Ovary (tissue), 9 donors: ENCODE results near the gene OR10G3. TPM values are rescaled to one million over a fixed set of nuclear protein-coding genes. Genes with fewer than 3 reads are reported as not detected.

Experiments
- DNase-seq, 5 donors: peaks; one replicate each; pipeline ENCODE4 v3.0.0-alpha.2; 2019 to 2020
- H3K27ac ChIP-seq, 2 donors: fragments of 200-600 bp; one replicate each; pipeline versions ENCODE4 v1.5.1 to v1.8.0; 2019 to 2022
- H3K27me3 ChIP-seq: fragments of 200-600 bp; one replicate; pipeline ENCODE4 v1.8.0; 2022
- H3K36me3 ChIP-seq: fragments of 200-600 bp; sonication (generic); one replicate; pipeline ENCODE4 v1.5.1; 2019
- H3K4me1 ChIP-seq: one replicate; pipeline ENCODE4 v1.8.1; 2013; ENCODE audit warnings: mild to moderate bottlenecking, moderate library complexity; ENCODE audit not compliant: insufficient read depth
- H3K4me3 ChIP-seq: fragments of 200-600 bp; sonication (generic); one replicate; pipeline ENCODE4 v1.5.1; 2017
- H3K9me3 ChIP-seq, 2 donors: fragments of 200-600 bp in 1 of 2; sonication (generic) in 1 of 2; one replicate each; pipeline versions ENCODE4 v1.5.1 to v1.8.1; 2013 to 2019; ENCODE audit warnings: mild to moderate bottlenecking in 1 of 2, moderate library complexity in 1 of 2
- EP300 ChIP-seq: sonication (generic); formaldehyde crosslinking; IDR thresholded peaks from one replicate; pipeline ENCODE4 v1.6.1; 2017; ENCODE audit warnings: antibody characterized with exemption
- POLR2A ChIP-seq: fragments of 450-650 bp; IDR thresholded peaks from one replicate; pipeline ENCODE4 v1.6.1; 2017; ENCODE audit warnings: antibody characterized with exemption, mild to moderate bottlenecking, moderate library complexity
- WGBS, 3 donors: extraction: QIAGEN DNeasy Blood & Tissue Kit in 1 of 3; methylation state at CpG; one replicate each; pipeline versions ENCODE4 v1.1.5 to v1.1.7; 2013 to 2017; 5-methylcytosine and 5-hydroxymethylcytosine counted together
- intact Hi-C, 4 donors: fragments of 100-400 bp; cut with DNase I; formaldehyde crosslinking; loops; one replicate each; pipeline versions ENCODE4 v1.11.0 to v1.15.1; 2022 to 2023
- polyA plus RNA-seq, 2 donors: library from polyadenylated mRNA; stranded (reverse); fragments of 200-250 nt in 1 of 2; fragments of 350-450 nt in 1 of 2; fragmentation: Illumina TruSeq in 1 of 2; extraction: RNeasy Lipid Tissue Mini Kit (QIAGEN cat#74804) in 1 of 2; gene quantifications; one replicate each; pipeline ENCODE4 v1.2.3, GENCODE V29; 2013 to 2014
- total RNA-seq, 7 donors: library from RNA; depleted of rRNA in 2 of 7; stranded (reverse); fragments of >200 nt in 2 of 7; fragmentation: NEBNext Ultra II Directional in 3 of 7; extraction: Animal tissue kit (Norgen Biotek cat#: 25700) in 3 of 7; gene quantifications; one replicate each; pipeline versions ENCODE4 v1.1.0 to v1.2.4, GENCODE V29; 2016 to 2023
- TF ChIP-seq, protein P1 (sequence below), 3 donors: fragments of 450-650 bp in 2 of 3; fragments of 200-600 bp in 1 of 3; IDR thresholded peaks; one replicate each; pipeline versions ENCODE4 v1.5.1 to v1.8.0; 2016 to 2022; ENCODE audit warnings: antibody characterized with exemption in 3 of 3, mild to moderate bottlenecking in 1 of 3
- donor health status: DM: no; HTN: no; CAD: no; lungs with moderate emphysema.
- donor health status: DM: no; HTN: no; CAD: no.
- donor health status: Bipolar disorder and iron deficiency.
- donor health status: DM: yes; HTN: yes; CAD: no.
- donor health status: DM: no; HTN: no; CAD: no.
- donor health status: DM: yes; HTN: yes; CAD: no.

The OR10G3 gene
- total and polyA plus RNA-seq, 9 donors = not detected

DNA sequence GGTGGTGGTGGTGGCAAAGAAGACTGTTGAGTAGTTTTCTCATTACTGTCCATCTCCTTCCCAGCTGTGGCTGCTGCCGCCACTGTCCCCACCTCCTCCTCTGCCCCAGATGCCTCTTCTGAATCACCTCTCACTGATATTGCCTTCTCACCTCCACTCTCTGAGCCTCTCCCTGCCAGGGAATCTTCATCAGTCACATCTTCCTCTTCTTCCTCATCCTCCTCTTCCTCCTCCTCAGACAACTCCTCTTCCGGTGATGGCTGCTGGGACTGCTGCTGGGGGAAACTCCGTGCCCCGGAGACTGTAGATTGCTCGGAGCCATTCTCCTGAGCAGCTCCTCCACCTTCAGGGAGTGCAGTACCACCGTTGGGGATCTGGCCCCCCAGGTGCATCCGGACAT, 56.7 kb downstream of the OR10G3 start:
- H3K4me1 ChIP-seq = peaks cover 4% of the 10 kb centered on the region
- no peak for DNase-seq
- no peak overlapping the region for H3K27ac ChIP-seq
- no peaks in the 10 kb centered on the region for H3K9me3 ChIP-seq
- 80 to 87% (median 84%) methylated on average over 6 to 7 of the region's 7 CpGs for WGBS, 3 donors
- no peak overlapping the region for H3K4me3 ChIP-seq
- H3K27me3 ChIP-seq = no peaks in the 10 kb centered on the region
- TF ChIP-seq EP300 = no peak
- no peak for TF ChIP-seq POLR2A
- TF ChIP-seq, protein P1, sequence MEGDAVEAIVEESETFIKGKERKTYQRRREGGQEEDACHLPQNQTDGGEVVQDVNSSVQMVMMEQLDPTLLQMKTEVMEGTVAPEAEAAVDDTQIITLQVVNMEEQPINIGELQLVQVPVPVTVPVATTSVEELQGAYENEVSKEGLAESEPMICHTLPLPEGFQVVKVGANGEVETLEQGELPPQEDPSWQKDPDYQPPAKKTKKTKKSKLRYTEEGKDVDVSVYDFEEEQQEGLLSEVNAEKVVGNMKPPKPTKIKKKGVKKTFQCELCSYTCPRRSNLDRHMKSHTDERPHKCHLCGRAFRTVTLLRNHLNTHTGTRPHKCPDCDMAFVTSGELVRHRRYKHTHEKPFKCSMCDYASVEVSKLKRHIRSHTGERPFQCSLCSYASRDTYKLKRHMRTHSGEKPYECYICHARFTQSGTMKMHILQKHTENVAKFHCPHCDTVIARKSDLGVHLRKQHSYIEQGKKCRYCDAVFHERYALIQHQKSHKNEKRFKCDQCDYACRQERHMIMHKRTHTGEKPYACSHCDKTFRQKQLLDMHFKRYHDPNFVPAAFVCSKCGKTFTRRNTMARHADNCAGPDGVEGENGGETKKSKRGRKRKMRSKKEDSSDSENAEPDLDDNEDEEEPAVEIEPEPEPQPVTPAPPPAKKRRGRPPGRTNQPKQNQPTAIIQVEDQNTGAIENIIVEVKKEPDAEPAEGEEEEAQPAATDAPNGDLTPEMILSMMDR (IDR thresholded peaks at IDR 0.05) = no peak
- no peaks in the 10 kb centered on the region for H3K36me3 ChIP-seq
- intact Hi-C loops = no loop called here

DNA sequence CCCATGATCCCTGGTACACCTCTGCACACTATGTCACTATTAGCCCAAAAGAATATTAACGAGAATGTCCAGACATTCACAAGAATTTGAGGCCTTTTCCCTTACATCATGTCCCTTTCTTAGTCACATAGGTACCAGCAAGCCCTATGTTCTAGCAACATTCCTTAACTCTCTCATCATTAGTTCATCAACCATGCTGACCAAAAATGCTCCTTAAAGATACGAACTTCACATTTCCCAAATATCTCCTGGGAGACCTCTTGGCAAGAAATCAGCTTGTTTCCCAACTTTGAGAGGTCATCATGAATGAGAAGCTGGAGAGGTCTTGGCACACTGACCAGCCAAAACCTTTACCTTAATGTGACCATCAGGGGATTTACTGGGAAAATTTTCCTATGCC, 58.4 kb downstream of the OR10G3 start:
- H3K27me3 ChIP-seq = no peaks in the 10 kb centered on the region
- H3K4me3 ChIP-seq = no peak overlapping the region
- intact Hi-C loops = no loop called here
- no peaks in the 10 kb centered on the region for H3K9me3 ChIP-seq
- no peaks in the 10 kb centered on the region for H3K36me3 ChIP-seq
- DNase-seq = no peak
- 62 to 73% (median 70%) methylated on average over 2 of the region's 2 CpGs for WGBS, 3 donors
- TF ChIP-seq EP300 = no peak
- no peak for TF ChIP-seq POLR2A
- TF ChIP-seq, protein P1 (IDR thresholded peaks at IDR 0.05) = no peak
- H3K4me1 ChIP-seq = peaks cover 4% of the 10 kb centered on the region
- no peak overlapping the region for H3K27ac ChIP-seq

DNA sequence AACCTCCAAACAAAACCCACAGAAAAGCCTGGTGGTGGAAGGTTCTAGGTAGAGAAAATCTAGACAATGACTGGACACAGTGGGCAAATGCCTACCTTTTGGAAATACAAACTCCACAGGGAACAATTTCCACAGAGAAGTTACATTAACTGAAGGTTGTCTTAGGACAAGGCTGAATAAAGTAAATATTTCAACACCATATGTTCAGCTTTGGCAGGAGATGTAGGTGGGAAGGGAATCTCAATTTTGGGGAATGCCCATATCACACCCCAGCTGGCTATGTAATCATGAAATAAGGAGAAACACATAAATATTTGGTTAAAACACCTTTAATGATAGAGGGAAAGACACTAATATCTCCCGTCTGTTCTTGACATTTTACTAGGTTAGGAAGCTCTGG, 59.1 kb downstream of the OR10G3 start:
- intact Hi-C loops = no loop called here
- H3K27ac ChIP-seq = no peak overlapping the region
- 31 to 47% (median 35%) methylated on average over 1 of the region's 1 CpG for WGBS, 3 donors
- TF ChIP-seq, protein P1 (IDR thresholded peaks at IDR 0.05) = no peak
- TF ChIP-seq EP300 (no peak), POLR2A (no peak)
- H3K36me3 ChIP-seq = no peaks in the 10 kb centered on the region
- no peak overlapping the region for H3K4me3 ChIP-seq
- H3K4me1 ChIP-seq = peaks cover 4% of the 10 kb centered on the region
- DNase-seq = no peak
- H3K9me3 ChIP-seq = no peaks in the 10 kb centered on the region
- H3K27me3 ChIP-seq = no peaks in the 10 kb centered on the region

DNA sequence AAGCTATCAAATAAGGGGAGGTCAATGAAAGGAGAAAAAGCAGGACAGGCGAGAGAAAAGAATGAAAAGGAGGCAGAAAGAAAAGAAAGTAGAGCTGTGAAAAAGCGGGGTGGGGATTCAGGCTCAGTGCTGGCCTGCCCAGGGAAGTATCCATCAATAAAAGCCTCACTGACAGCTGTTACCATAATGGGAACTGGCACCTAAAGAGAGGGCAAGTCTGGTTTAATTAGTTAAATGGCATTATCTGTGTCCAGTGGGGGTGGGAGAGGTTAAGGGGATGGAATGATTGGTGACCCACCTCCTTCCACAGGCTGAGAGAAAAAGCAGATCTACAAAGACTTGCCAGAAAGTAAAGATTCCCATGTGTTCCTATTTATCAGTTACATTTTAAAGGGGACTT, 61.2 kb downstream of the OR10G3 start:
- TF ChIP-seq EP300 (no peak), POLR2A (no peak)
- H3K4me1 ChIP-seq = no peaks in the 10 kb centered on the region
- H3K27ac ChIP-seq = no peak overlapping the region
- no peaks in the 10 kb centered on the region for H3K27me3 ChIP-seq
- no peak for DNase-seq
- WGBS, 3 donors = 73 to 78% (median 73%) methylated on average over 2 of the region's 2 CpGs
- H3K4me3 ChIP-seq = no peak overlapping the region
- H3K36me3 ChIP-seq = no peaks in the 10 kb centered on the region
- no peaks in the 10 kb centered on the region for H3K9me3 ChIP-seq
- intact Hi-C loops = no loop called here

Other genes with a start within 250 kb of the OR10G3 start
- 10 to 100 TPM; 41.3 to 75.3 (median 64.2) TPM for gene SUPT16H, start 196.1 kb downstream of the OR10G3 start, total RNA-seq
- 10 to 100 TPM; 58.7 to 75.6 TPM for gene SUPT16H, start 196.1 kb downstream of the OR10G3 start, polyA plus RNA-seq
- 10 to 100 TPM; 36.0 to 79.3 (median 66.9) TPM for gene CHD8, start 124.0 kb downstream of the OR10G3 start, total RNA-seq
- 10 to 100 TPM; 27.1 to 56.6 TPM for gene CHD8, start 124.0 kb downstream of the OR10G3 start, polyA plus RNA-seq
- gene RAB2B, start 103.1 kb downstream of the OR10G3 start, total RNA-seq = 10 to 100 TPM; 18.4 to 28.7 (median 25.0) TPM
- gene RAB2B, start 103.1 kb downstream of the OR10G3 start, polyA plus RNA-seq = 10 to 100 TPM; 15.8 to 53.7 TPM
- 10 to 100 TPM; 22.7 to 75.3 (median 64.4) TPM for gene TOX4, start 102.9 kb downstream of the OR10G3 start, total RNA-seq
- gene TOX4, start 102.9 kb downstream of the OR10G3 start, polyA plus RNA-seq = 10 to 100 TPM; 21.8 to 73.8 TPM
- gene METTL3, start 68.7 kb downstream of the OR10G3 start, total RNA-seq = 10 to 100 TPM; 40.4 to 61.5 (median 44.7) TPM
- 10 to 100 TPM; 36.3 to 37.0 TPM for gene METTL3, start 68.7 kb downstream of the OR10G3 start, polyA plus RNA-seq
- 10 to 100 TPM; 11.9 to 38.8 (median 22.8) TPM for gene SALL2, start 53.7 kb downstream of the OR10G3 start, total RNA-seq
- gene SALL2, start 53.7 kb downstream of the OR10G3 start, polyA plus RNA-seq = 10 to 100 TPM; 25.9 to 32.7 TPM
- gene OR10G2, start 54.9 kb upstream of the OR10G3 start, total RNA-seq = not detected
- gene OR10G2, start 54.9 kb upstream of the OR10G3 start, polyA plus RNA-seq = not detected
- not detected for gene OR4E2, start 73.8 kb upstream of the OR10G3 start, total RNA-seq
- not detected for gene OR4E2, start 73.8 kb upstream of the OR10G3 start, polyA plus RNA-seq
- not detected for gene OR4E1, start 93.7 kb upstream of the OR10G3 start, total RNA-seq
- gene OR4E1, start 93.7 kb upstream of the OR10G3 start, polyA plus RNA-seq = not detected